K562 (cell line): ENCODE data around the gene MEA1. TPM values are rescaled to one million over a fixed set of nuclear protein-coding genes. Genes with fewer than 3 reads are reported as not detected.

ENCODE experiments used
- CBFA2T2 ChIP-seq: fragments of 450-650 bp; conservative IDR thresholded peaks from 2 replicates; pipeline ENCODE4 v1.6.1; 2017; ENCODE audit warnings: mild to moderate bottlenecking
- EHMT2 ChIP-seq: fragments of 450-650 bp; IDR thresholded peaks from 2 replicates; pipeline ENCODE4 v1.6.1; 2018; ENCODE audit warnings: antibody characterized with exemption
- MAZ ChIP-seq, 2 experiments: fragments of 450-650 bp in 1 of 2; sonication (generic) in 1 of 2; formaldehyde crosslinking; IDR thresholded peaks in 1 of 2; conservative IDR thresholded peaks in 1 of 2; 2 replicates each; pipeline versions ENCODE4 v1.4.0 to v1.5.0; 2020; ENCODE audit warnings: mild to moderate bottlenecking in 1 of 2, missing genetic modification reagents in 1 of 2
- NRF1 ChIP-seq, 2 experiments: fragments of 450-650 bp; IDR thresholded peaks in 1 of 2; conservative IDR thresholded peaks in 1 of 2; 2 replicates each; pipeline ENCODE4 v1.6.1; 2014; ENCODE audit warnings: mild to moderate bottlenecking in 2 of 2
- POU5F1 ChIP-seq: fragments of 150-350 bp; IDR thresholded peaks from 2 replicates; pipeline ENCODE4 v1.6.1; 2014; ENCODE audit warnings: borderline replicate concordance, low read length, low read depth, mild to moderate bottlenecking; ENCODE audit not compliant: partially characterized antibody
- PPARD ChIP-seq: fragments of 250-450 bp; sonication (Bioruptor Pico); IDR thresholded peaks from 2 replicates; pipeline ENCODE4 v1.8.0; 2022; ENCODE audit warnings: inconsistent platforms, mild to moderate bottlenecking, moderate library complexity
- PTBP1 ChIP-seq: fragments of 200-400 bp; formaldehyde crosslinking; IDR thresholded peaks from 2 replicates; pipeline ENCODE4 v1.6.1; 2017; ENCODE audit warnings: low read depth, low read length
- SIX5 ChIP-seq, 2 experiments: IDR thresholded peaks; 2 replicates each; pipeline ENCODE4 v1.6.1; 2011; ENCODE audit warnings: low read length in 2 of 2, borderline replicate concordance in 1 of 2, low read depth in 1 of 2, mild to moderate bottlenecking in 1 of 2, moderate library complexity in 1 of 2; ENCODE audit not compliant: insufficient read depth in 1 of 2
- SREBF2 ChIP-seq: sonication (generic); formaldehyde crosslinking; IDR thresholded peaks from 2 replicates; pipeline ENCODE4 v1.4.0; 2020; ENCODE audit warnings: mild to moderate bottlenecking, missing genetic modification reagents
- ZFP30 ChIP-seq: fragments of 250-450 bp; sonication (Bioruptor Pico); IDR thresholded peaks from 2 replicates; pipeline ENCODE4 v1.8.0; 2022; ENCODE audit warnings: moderate library complexity, mild to moderate bottlenecking, inconsistent platforms, borderline replicate concordance
- ZNF354B ChIP-seq: fragments of 250-450 bp; sonication (Bioruptor Pico); IDR thresholded peaks from 2 replicates; pipeline ENCODE4 v1.4.0; 2020
- ZNF583 ChIP-seq: fragments of 250-450 bp; sonication (Bioruptor Pico); IDR thresholded peaks from 2 replicates; pipeline ENCODE4 v1.4.0; 2020
- ZNF707 ChIP-seq: fragments of 250-450 bp; sonication (Bioruptor Pico); conservative IDR thresholded peaks from 2 replicates; pipeline ENCODE4 v1.8.0; 2022; ENCODE audit warnings: inconsistent platforms, mild to moderate bottlenecking, moderate library complexity
- polyA plus RNA-seq, 8 experiments: library from polyadenylated mRNA; depleted of rRNA in 4 of 8; stranded (reverse) in 5 of 8; unstranded in 3 of 8; fragments of >200 nt; fragmentation: Nextera tagmentation in 2 of 8; fragmentation: Illumina TruSeq in 1 of 8; extraction: Ambion mirVana in 2 of 8; extraction: Trizol in 1 of 8; gene quantifications; 2 replicates each; pipeline versions ENCODE4 v1.2.1 to v1.2.3, GENCODE V29; 2011 to 2014; ENCODE audit warnings: inconsistent platforms in 1 of 8, missing spikeins in 1 of 8
- total RNA-seq, 7 experiments: library from RNA; depleted of rRNA in 6 of 7; stranded (reverse); fragments of >200 nt in 6 of 7; fragmentation: Illumina TruSeq in 2 of 7; extraction: Trizol in 2 of 7; gene quantifications; 2 replicates each; pipeline versions ENCODE4 v1.2.1 to v1.2.3, GENCODE V29; 2011 to 2021; ENCODE audit warnings: low replicate concordance in 1 of 7
- TF ChIP-seq, protein P1 (sequence below), 2 experiments: fragments of 200-800 bp in 1 of 2; sonication (Bioruptor generic) in 1 of 2; sonication (generic) in 1 of 2; formaldehyde crosslinking in 1 of 2; IDR thresholded peaks in 1 of 2; conservative IDR thresholded peaks in 1 of 2; 2 replicates each; pipeline versions ENCODE4 v1.5.0 to v1.6.1; 2016 to 2020; ENCODE audit warnings: missing compliant biosample characterization in 1 of 2, missing genetic modification characterization in 1 of 2, missing genetic modification reagents in 1 of 2
- TF ChIP-seq, protein P2 (sequence below): sonication (generic); formaldehyde crosslinking; IDR thresholded peaks from 2 replicates; pipeline ENCODE4 v1.8.0; 2022; ENCODE audit warnings: mild to moderate bottlenecking, missing genetic modification reagents
- TF ChIP-seq, protein P3 (sequence below): fragments of 450-650 bp; formaldehyde crosslinking; IDR thresholded peaks from 2 replicates; pipeline ENCODE4 v1.4.0; 2020; ENCODE audit warnings: mild to moderate bottlenecking

MEA1 gene
- total and polyA plus RNA-seq, 9 of the 15 experiments (the other 6 are each of a cell fraction or from before 2014, with no cell fraction given) = 86.8 to 210 (median 152) TPM

DNA sequence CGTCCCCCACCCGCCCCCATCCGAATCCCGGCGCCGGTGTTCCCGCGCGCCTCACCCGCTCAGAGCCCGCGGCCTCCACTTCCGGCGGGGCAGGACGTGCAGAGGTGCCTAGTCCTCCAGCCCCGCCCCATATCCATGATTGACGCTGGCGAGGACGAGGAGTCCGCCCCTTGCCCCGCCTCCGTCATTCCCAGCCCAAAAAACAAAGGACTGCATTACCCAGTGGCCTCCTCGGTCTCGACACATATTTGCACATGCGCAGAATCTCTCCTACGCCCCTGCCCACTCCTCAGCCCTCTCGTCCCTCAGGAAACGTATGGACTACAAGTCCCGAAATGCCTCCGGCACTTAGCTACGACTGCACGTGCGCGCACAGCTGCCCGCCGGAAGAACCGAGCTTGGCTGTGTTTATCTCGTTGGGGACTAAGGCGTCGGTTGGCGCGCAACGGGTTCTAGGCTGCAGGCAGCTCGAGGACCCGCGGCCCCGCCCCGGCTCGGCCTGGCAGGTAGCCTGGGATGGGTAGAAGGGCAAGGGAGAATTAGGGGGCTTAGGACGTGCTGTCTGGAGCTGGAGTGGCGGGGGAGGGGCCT lies at the start of gene MEA1, which contains the start of gene KLHDC3 (continued):
- no peak for TF ChIP-seq ZFP30 (CRISPR knock-in tag)
- TF ChIP-seq CBFA2T2 = no peak
- no peak for TF ChIP-seq PTBP1
- TF ChIP-seq MAZ (CRISPR knock-in tag; conservative IDR thresholded peaks at IDR 0.05 in 1 of 2, IDR thresholded peaks at IDR 0.05 in 1 of 2) = peak; percentile 74 to 75; a peak in 2 of 4 replicates
- TF ChIP-seq EHMT2 = no peak
- peak; percentile 61 for TF ChIP-seq POU5F1
- no peak for TF ChIP-seq PPARD (CRISPR knock-in tag)
- peak; percentile 79 to 89 for TF ChIP-seq SIX5 (IDR thresholded peaks at IDR 0.05; ENCODE audit: borderline replicate concordance in 1 of 2, insufficient read depth in 1 of 2, low read depth in 1 of 2, low read length in 2 of 2)
- no peak for TF ChIP-seq ZNF354B
- TF ChIP-seq, protein P1, sequence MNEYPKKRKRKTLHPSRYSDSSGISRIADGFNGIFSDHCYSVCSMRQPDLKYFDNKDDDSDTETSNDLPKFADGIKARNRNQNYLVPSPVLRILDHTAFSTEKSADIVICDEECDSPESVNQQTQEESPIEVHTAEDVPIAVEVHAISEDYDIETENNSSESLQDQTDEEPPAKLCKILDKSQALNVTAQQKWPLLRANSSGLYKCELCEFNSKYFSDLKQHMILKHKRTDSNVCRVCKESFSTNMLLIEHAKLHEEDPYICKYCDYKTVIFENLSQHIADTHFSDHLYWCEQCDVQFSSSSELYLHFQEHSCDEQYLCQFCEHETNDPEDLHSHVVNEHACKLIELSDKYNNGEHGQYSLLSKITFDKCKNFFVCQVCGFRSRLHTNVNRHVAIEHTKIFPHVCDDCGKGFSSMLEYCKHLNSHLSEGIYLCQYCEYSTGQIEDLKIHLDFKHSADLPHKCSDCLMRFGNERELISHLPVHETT (CRISPR knock-in tag; conservative IDR thresholded peaks at IDR 0.05 in 1 of 2, IDR thresholded peaks at IDR 0.05 in 1 of 2) = peak in 1 of 2 experiments; percentile 87; a peak in 2 of 4 replicates
- no peak for TF ChIP-seq ZNF583 (CRISPR knock-in tag)
- TF ChIP-seq, protein P2, sequence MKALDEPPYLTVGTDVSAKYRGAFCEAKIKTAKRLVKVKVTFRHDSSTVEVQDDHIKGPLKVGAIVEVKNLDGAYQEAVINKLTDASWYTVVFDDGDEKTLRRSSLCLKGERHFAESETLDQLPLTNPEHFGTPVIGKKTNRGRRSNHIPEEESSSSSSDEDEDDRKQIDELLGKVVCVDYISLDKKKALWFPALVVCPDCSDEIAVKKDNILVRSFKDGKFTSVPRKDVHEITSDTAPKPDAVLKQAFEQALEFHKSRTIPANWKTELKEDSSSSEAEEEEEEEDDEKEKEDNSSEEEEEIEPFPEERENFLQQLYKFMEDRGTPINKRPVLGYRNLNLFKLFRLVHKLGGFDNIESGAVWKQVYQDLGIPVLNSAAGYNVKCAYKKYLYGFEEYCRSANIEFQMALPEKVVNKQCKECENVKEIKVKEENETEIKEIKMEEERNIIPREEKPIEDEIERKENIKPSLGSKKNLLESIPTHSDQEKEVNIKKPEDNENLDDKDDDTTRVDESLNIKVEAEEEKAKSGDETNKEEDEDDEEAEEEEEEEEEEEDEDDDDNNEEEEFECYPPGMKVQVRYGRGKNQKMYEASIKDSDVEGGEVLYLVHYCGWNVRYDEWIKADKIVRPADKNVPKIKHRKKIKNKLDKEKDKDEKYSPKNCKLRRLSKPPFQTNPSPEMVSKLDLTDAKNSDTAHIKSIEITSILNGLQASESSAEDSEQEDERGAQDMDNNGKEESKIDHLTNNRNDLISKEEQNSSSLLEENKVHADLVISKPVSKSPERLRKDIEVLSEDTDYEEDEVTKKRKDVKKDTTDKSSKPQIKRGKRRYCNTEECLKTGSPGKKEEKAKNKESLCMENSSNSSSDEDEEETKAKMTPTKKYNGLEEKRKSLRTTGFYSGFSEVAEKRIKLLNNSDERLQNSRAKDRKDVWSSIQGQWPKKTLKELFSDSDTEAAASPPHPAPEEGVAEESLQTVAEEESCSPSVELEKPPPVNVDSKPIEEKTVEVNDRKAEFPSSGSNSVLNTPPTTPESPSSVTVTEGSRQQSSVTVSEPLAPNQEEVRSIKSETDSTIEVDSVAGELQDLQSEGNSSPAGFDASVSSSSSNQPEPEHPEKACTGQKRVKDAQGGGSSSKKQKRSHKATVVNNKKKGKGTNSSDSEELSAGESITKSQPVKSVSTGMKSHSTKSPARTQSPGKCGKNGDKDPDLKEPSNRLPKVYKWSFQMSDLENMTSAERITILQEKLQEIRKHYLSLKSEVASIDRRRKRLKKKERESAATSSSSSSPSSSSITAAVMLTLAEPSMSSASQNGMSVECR = peak; percentile 99
- TF ChIP-seq, protein P3, sequence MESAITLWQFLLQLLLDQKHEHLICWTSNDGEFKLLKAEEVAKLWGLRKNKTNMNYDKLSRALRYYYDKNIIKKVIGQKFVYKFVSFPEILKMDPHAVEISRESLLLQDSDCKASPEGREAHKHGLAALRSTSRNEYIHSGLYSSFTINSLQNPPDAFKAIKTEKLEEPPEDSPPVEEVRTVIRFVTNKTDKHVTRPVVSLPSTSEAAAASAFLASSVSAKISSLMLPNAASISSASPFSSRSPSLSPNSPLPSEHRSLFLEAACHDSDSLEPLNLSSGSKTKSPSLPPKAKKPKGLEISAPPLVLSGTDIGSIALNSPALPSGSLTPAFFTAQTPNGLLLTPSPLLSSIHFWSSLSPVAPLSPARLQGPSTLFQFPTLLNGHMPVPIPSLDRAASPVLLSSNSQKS (CRISPR knock-in tag) = no peak
- no peak for TF ChIP-seq SREBF2 (CRISPR knock-in tag)
- peak; percentile 95 to 96 for TF ChIP-seq NRF1 (conservative IDR thresholded peaks at IDR 0.05 in 1 of 2, IDR thresholded peaks at IDR 0.05 in 1 of 2)
- TF ChIP-seq ZNF707 (CRISPR knock-in tag) = no peak
